Endodermal cell (in vitro differentiated cells): ENCODE measurements around the gene RNF220. TPM values are rescaled to one million over a fixed set of nuclear protein-coding genes. Genes with fewer than 3 reads are reported as not detected.

ENCODE experiments used
- DNase-seq: peaks from one replicate; pipeline ENCODE4 v3.0.0-alpha.2; 2017
- H3K27ac ChIP-seq: 2 replicates; pipeline ENCODE4 v1.5.1; 2013; ENCODE audit warnings: mild to moderate bottlenecking, low read depth, low read length, moderate library complexity
- H3K27me3 ChIP-seq: 2 replicates; pipeline ENCODE4 v1.6.1; 2013; ENCODE audit warnings: mild to moderate bottlenecking, low read length, moderate library complexity; ENCODE audit not compliant: insufficient read depth, control insufficient read depth, poor library complexity, severe bottlenecking
- H3K36me3 ChIP-seq: 2 replicates; pipeline ENCODE4 v1.7.0; 2013; ENCODE audit warnings: mild to moderate bottlenecking, low read length, moderate library complexity; ENCODE audit not compliant: control insufficient read depth, insufficient read depth
- H3K4me1 ChIP-seq: one replicate; pipeline ENCODE4 v1.7.0; 2013; ENCODE audit warnings: low read length; ENCODE audit not compliant: control insufficient read depth, insufficient read depth
- H3K4me3 ChIP-seq: 2 replicates; pipeline ENCODE4 v1.5.1; 2013; ENCODE audit warnings: mild to moderate bottlenecking, low read length, moderate library complexity
- H3K9ac ChIP-seq: 2 replicates; pipeline ENCODE4 v1.6.1; 2013; ENCODE audit warnings: mild to moderate bottlenecking, low read length, moderate library complexity; ENCODE audit not compliant: poor library complexity, severe bottlenecking; ENCODE audit errors: extremely low read depth
- H3K9me3 ChIP-seq: 2 replicates; pipeline ENCODE4 v1.6.1; 2013; ENCODE audit warnings: mild to moderate bottlenecking, low read length, moderate library complexity; ENCODE audit not compliant: control insufficient read depth
- H3K27ac Mint-ChIP-seq: 2 replicates; pipeline ENCODE4 v1.8.0; 2020; ENCODE audit warnings: mixed read lengths
- H3K27me3 Mint-ChIP-seq: 2 replicates; pipeline ENCODE4 v1.8.0; 2021; ENCODE audit warnings: mild to moderate bottlenecking, mixed read lengths; ENCODE audit not compliant: insufficient read depth
- H3K36me3 Mint-ChIP-seq: 2 replicates; pipeline ENCODE4 v1.8.0; 2020; ENCODE audit warnings: low read depth, mixed read lengths
- H3K4me1 Mint-ChIP-seq: 2 replicates; pipeline ENCODE4 v1.8.0; 2020; ENCODE audit warnings: mixed read lengths
- H3K4me3 Mint-ChIP-seq: 2 replicates; pipeline ENCODE4 v1.8.0; 2020; ENCODE audit warnings: mild to moderate bottlenecking, moderate library complexity, mixed read lengths
- H3K9me3 Mint-ChIP-seq: 2 replicates; pipeline ENCODE4 v1.8.0; 2020; ENCODE audit warnings: mild to moderate bottlenecking, mixed read lengths
- CTCF ChIP-seq: fragments of 200-600 bp; sonication (generic); conservative IDR thresholded peaks from 2 replicates; pipeline ENCODE4 v1.5.0; 2021; ENCODE audit warnings: antibody characterized with exemption, mild to moderate bottlenecking
- WGBS, 2 experiments: methylation state at CpG; one replicate each; pipeline versions ENCODE4 v1.1.5 to v1.1.7; 2013; ENCODE audit warnings: missing lambda C conversion rate in 2 of 2, mixed read lengths in 1 of 2; ENCODE audit not compliant: insufficient coverage in 1 of 2, insufficient read length in 1 of 2; 5-methylcytosine and 5-hydroxymethylcytosine counted together
- total RNA-seq, 2 donors: library from RNA; stranded (reverse); fragmentation: NEBNext Ultra II Directional in 1 of 2; extraction: Animal tissue kit (Norgen Biotek cat#: 25700) in 1 of 2; gene quantifications; 2 replicates in 1 of 2; 3 replicates in 1 of 2; pipeline ENCODE4 v1.2.1, GENCODE V29; 2021

Gene RNF220
- total RNA-seq, 2 donors from 2014 or later, result 94.6 to 95.5 TPM

GRCh38 chr1:44547361-44547760 is 142.3 kb downstream of the RNF220 start:
- H3K4me1 Mint-ChIP-seq, result peaks cover 34% of the 10 kb centered on the region
- Histone ChIP-seq H3K27me3 (peaks cover 75% of the 10 kb centered on the region), H3K4me1 (peaks cover 2% of the 10 kb centered on the region), H3K27ac (no peak overlapping the region), H3K9me3 (no peaks in the 10 kb centered on the region), H3K4me3 (no peak overlapping the region), H3K9ac (no peak overlapping the region), H3K36me3 (no peaks in the 10 kb centered on the region)
- 80 to 100% methylated on average over 5 to 6 of the region's 6 CpGs for WGBS, 2 experiments
- TF ChIP-seq CTCF, result no peak
- peaks cover 70% of the 10 kb centered on the region for H3K27me3 Mint-ChIP-seq
- H3K9me3 Mint-ChIP-seq, result no peaks in the 10 kb centered on the region
- H3K27ac Mint-ChIP-seq, result no peak overlapping the region
- no peak for DNase-seq
- no peaks in the 10 kb centered on the region for H3K36me3 Mint-ChIP-seq
- H3K4me3 Mint-ChIP-seq, result no peak overlapping the region

GRCh38 chr1:44547837-44548236 is 142.8 kb downstream of the RNF220 start:
- H3K27ac ChIP-seq, result no peak overlapping the region
- no peak for DNase-seq
- Mint-ChIP-seq H3K27me3 (peaks cover 70% of the 10 kb centered on the region), H3K4me3 (no peak overlapping the region), H3K27ac (no peak overlapping the region), H3K36me3 (no peaks in the 10 kb centered on the region), H3K4me1 (peaks cover 34% of the 10 kb centered on the region), H3K9me3 (no peaks in the 10 kb centered on the region)
- H3K4me3 ChIP-seq, result no peak overlapping the region
- no peaks in the 10 kb centered on the region for H3K4me1 ChIP-seq
- no peak for TF ChIP-seq CTCF
- H3K9me3 ChIP-seq, result no peaks in the 10 kb centered on the region
- H3K36me3 ChIP-seq, result no peaks in the 10 kb centered on the region
- WGBS, 2 experiments, result 80 to 81% methylated on average over 8 of the region's 8 CpGs
- peaks cover 75% of the 10 kb centered on the region for H3K27me3 ChIP-seq
- H3K9ac ChIP-seq, result no peak overlapping the region

GRCh38 chr1:44549510-44549909 is 144.5 kb downstream of the RNF220 start:
- H3K27me3 ChIP-seq, result peaks cover 72% of the 10 kb centered on the region
- Mint-ChIP-seq H3K4me1 (peaks cover 22% of the 10 kb centered on the region), H3K4me3 (no peak overlapping the region), H3K9me3 (no peaks in the 10 kb centered on the region), H3K27me3 (peaks cover 66% of the 10 kb centered on the region), H3K27ac (no peak overlapping the region), H3K36me3 (no peaks in the 10 kb centered on the region)
- no peak overlapping the region for H3K4me3 ChIP-seq
- no peak for TF ChIP-seq CTCF
- WGBS, 2 experiments, result 88 to 90% methylated on average over 5 of the region's 5 CpGs
- no peak overlapping the region for H3K9ac ChIP-seq
- H3K36me3 ChIP-seq, result no peaks in the 10 kb centered on the region
- no peak overlapping the region for H3K27ac ChIP-seq
- DNase-seq, result no peak
- H3K4me1 ChIP-seq, result no peaks in the 10 kb centered on the region
- no peaks in the 10 kb centered on the region for H3K9me3 ChIP-seq
